HCT116 (cell line): ENCODE measurements around the gene MAMSTR. TPM values are rescaled to one million over a fixed set of nuclear protein-coding genes. Genes with fewer than 3 reads are reported as not detected.

Experiments used
- ATAC-seq: fragments of 200-7000 bp; cut with Tn5 transposase; 2 replicates; pipeline ENCODE4 v1.9.1; 2020; ENCODE audit warnings: mild to moderate bottlenecking, moderate library complexity
- BruUV-seq: library from RNA; stranded (reverse); fragments of 400-500 nt; replicated peaks from 2 replicates; lab custom pipeline; 2021; lab: Mats Ljungman, UMichigan
- CTCF ChIA-PET: fragments of 300-600 bp; sonication (Branson Sonifier 250); formaldehyde crosslinking; loops from one replicate; lab custom pipeline; 2021; ENCODE audit warnings: antibody characterized with exemption; lab: Charles Lee
- POLR2A ChIA-PET: fragments of 300-600, 350-600 bp; sonication (Branson Sonifier 250); formaldehyde crosslinking; loops from one replicate; lab custom pipeline; 2021; ENCODE audit warnings: antibody characterized with exemption; lab: Charles Lee
- RAD21 ChIA-PET, 2 experiments: fragments of 300-600 bp; sonication (Branson Sonifier 250); formaldehyde crosslinking; loops; one replicate each; lab custom pipeline; 2023; ENCODE audit warnings: low total read pairs in 2 of 2; ENCODE audit not compliant: uncharacterized antibody in 2 of 2, unreplicated experiment in 2 of 2, low non-redundant PET in 1 of 2; lab: Charles Lee
- DNase-seq: peaks from one replicate; pipeline ENCODE4 v3.0.0-alpha.2; 2010; ENCODE audit warnings: low read depth, low spot score
- H2AFZ ChIP-seq: fragments of 200-600 bp; shearing (Covaris generic), sonication (generic); 2 replicates; pipeline ENCODE4 v1.6.1; 2017; ENCODE audit warnings: low read depth, mixed run types, mixed read lengths, antibody characterized with exemption, low read length; ENCODE audit not compliant: poor library complexity, severe bottlenecking
- H3K27ac ChIP-seq: 2 replicates; pipeline ENCODE4 v1.5.1; 2012; ENCODE audit warnings: low read depth, low read length
- H3K27me3 ChIP-seq: fragments of 200-600 bp; sonication (generic); 2 replicates; pipeline ENCODE4 v1.6.1; 2016; ENCODE audit warnings: mixed run types, low read length, mixed read lengths; ENCODE audit not compliant: insufficient read depth
- H3K36me3 ChIP-seq, 2 experiments: fragments of 200-500 bp in 1 of 2; fragments of 200-600 bp in 1 of 2; sonication (Bioruptor generic) in 1 of 2; sonication (generic) in 1 of 2; 2 replicates each; pipeline versions ENCODE4 v1.5.1 to v1.6.1; 2014 to 2016; ENCODE audit warnings: low read length in 2 of 2, inconsistent platforms in 1 of 2, mixed read lengths in 1 of 2, mixed run types in 1 of 2; ENCODE audit not compliant: insufficient read depth in 2 of 2, control insufficient read depth in 1 of 2
- H3K4me1 ChIP-seq, 2 experiments: fragments of 200-600 bp in 1 of 2; sonication (generic) in 1 of 2; 2 replicates each; pipeline versions ENCODE4 v1.5.1 to v1.6.1; 2012 to 2017; ENCODE audit warnings: low read length in 2 of 2, inconsistent platforms in 1 of 2, mild to moderate bottlenecking in 1 of 2, mixed read lengths in 1 of 2, mixed run types in 1 of 2, moderate library complexity in 1 of 2; ENCODE audit not compliant: insufficient read depth in 2 of 2, control insufficient read depth in 1 of 2
- H3K4me2 ChIP-seq: fragments of 200-600 bp; sonication (generic); 2 replicates; pipeline ENCODE4 v1.6.1; 2017; ENCODE audit warnings: mixed run types, low read length, mixed read lengths
- H3K4me3 ChIP-seq, 2 experiments: fragments of 200-600 bp in 1 of 2; sonication (generic) in 1 of 2; replicated peaks in 1 of 2; 2 replicates each; pipeline ENCODE4 v1.5.1; 2011 to 2016; ENCODE audit warnings: low read length in 2 of 2, control low read depth in 1 of 2, low read depth in 1 of 2, mild to moderate bottlenecking in 1 of 2, mixed read lengths in 1 of 2, mixed run types in 1 of 2
- H3K79me2 ChIP-seq: fragments of 200-600 bp; sonication (generic); 2 replicates; pipeline ENCODE4 v1.6.1; 2017; ENCODE audit warnings: mild to moderate bottlenecking, mixed run types, low read length, moderate library complexity, mixed read lengths; ENCODE audit not compliant: insufficient read depth
- H3K9ac ChIP-seq: fragments of 200-600 bp; sonication (generic); 2 replicates; pipeline ENCODE4 v1.6.1; 2016; ENCODE audit warnings: low read length, mixed read lengths
- H3K9me2 ChIP-seq: fragments of 200-600 bp; sonication (generic), shearing (Covaris generic); 2 replicates; pipeline ENCODE4 v1.6.1; 2017; ENCODE audit warnings: mixed run types, mild to moderate bottlenecking, moderate library complexity; ENCODE audit not compliant: insufficient read depth
- H3K9me3 ChIP-seq, 2 experiments: fragments of 200-500 bp in 1 of 2; fragments of 200-600 bp in 1 of 2; sonication (Bioruptor generic) in 1 of 2; sonication (generic) in 1 of 2; 2 replicates each; pipeline ENCODE4 v1.6.1; 2014 to 2017; ENCODE audit warnings: low read length in 2 of 2, mixed read lengths in 2 of 2, inconsistent platforms in 1 of 2, low read depth in 1 of 2, mild to moderate bottlenecking in 1 of 2, mixed run types in 1 of 2, moderate library complexity in 1 of 2; ENCODE audit not compliant: control insufficient read depth in 1 of 2, insufficient read depth in 1 of 2
- H4K20me1 ChIP-seq: fragments of 200-600 bp; sonication (generic), shearing (Covaris generic); 2 replicates; pipeline ENCODE4 v1.6.1; 2017; ENCODE audit warnings: mixed run types, mild to moderate bottlenecking, moderate library complexity; ENCODE audit not compliant: insufficient read depth
- CBX3 ChIP-seq: IDR thresholded peaks from 2 replicates; pipeline ENCODE4 v1.6.1; 2012; ENCODE audit warnings: low read depth
- CEBPB ChIP-seq: IDR thresholded peaks from 2 replicates; pipeline ENCODE4 v1.6.1; 2012; ENCODE audit warnings: low read depth
- EGR1 ChIP-seq: IDR thresholded peaks from 2 replicates; pipeline ENCODE4 v1.6.1; 2012; ENCODE audit warnings: low read depth
- ELF1 ChIP-seq: IDR thresholded peaks from 2 replicates; pipeline ENCODE4 v1.6.1; 2012; ENCODE audit warnings: low read depth, borderline replicate concordance
- EZH2 ChIP-seq: fragments of 200-600 bp; sonication (generic); IDR thresholded peaks from 2 replicates; pipeline ENCODE4 v1.6.1; 2017; ENCODE audit warnings: antibody characterized with exemption, mixed run types
- EZH2phosphoT487 ChIP-seq: fragments of 200-600 bp; IDR thresholded peaks from 2 replicates; pipeline ENCODE4 v1.6.1; 2018; ENCODE audit warnings: antibody characterized with exemption, borderline replicate concordance
- FOSL1 ChIP-seq: IDR thresholded peaks from 2 replicates; pipeline ENCODE4 v1.6.1; 2012; ENCODE audit warnings: low read depth
- JUND ChIP-seq: IDR thresholded peaks from 2 replicates; pipeline ENCODE4 v1.6.1; 2012
- POLR2A ChIP-seq: IDR thresholded peaks from 2 replicates; pipeline ENCODE4 v1.7.0; 2011; ENCODE audit warnings: borderline replicate concordance; ENCODE audit not compliant: insufficient read depth, insufficient read length; ENCODE audit errors: extremely low read depth
- POLR2AphosphoS5 ChIP-seq: IDR thresholded peaks from 2 replicates; pipeline ENCODE4 v1.6.1; 2011; ENCODE audit warnings: mild to moderate bottlenecking, low read depth, low read length, moderate library complexity
- SIN3A ChIP-seq: IDR thresholded peaks from 2 replicates; pipeline ENCODE4 v1.6.1; 2012; ENCODE audit warnings: low read depth
- SRF ChIP-seq: IDR thresholded peaks from 2 replicates; pipeline ENCODE4 v1.6.1; 2012; ENCODE audit warnings: low read depth
- TCF7L2 ChIP-seq: IDR thresholded peaks from 2 replicates; pipeline ENCODE4 v1.7.0; 2011; ENCODE audit warnings: borderline replicate concordance, inconsistent platforms; ENCODE audit not compliant: insufficient read depth, insufficient read length; ENCODE audit errors: extremely low read depth
- ZFX ChIP-seq: fragments of 450-650 bp; IDR thresholded peaks from 2 replicates; pipeline ENCODE4 v1.6.1; 2017
- ZNF274 ChIP-seq: fragments of 200-500 bp; sonication (Bioruptor generic); IDR thresholded peaks from 2 replicates; pipeline ENCODE4 v1.6.1; 2014; ENCODE audit warnings: mild to moderate bottlenecking, low read depth, low read length, inconsistent platforms
- intact Hi-C: fragments of 100-400 bp; cut with micrococcal nuclease; formaldehyde crosslinking; loops from 2 replicates; pipeline ENCODE4 v1.10.0; 2022
- total RNA-seq: library from RNA; stranded (reverse); gene quantifications from one replicate; pipeline ENCODE4 v1.2.1, GENCODE V29; 2021; ENCODE audit not compliant: unreplicated experiment
- TF ChIP-seq, protein P1 (sequence below), 3 experiments: fragments of 200-600 bp in 1 of 3; sonication (generic) in 1 of 3; IDR thresholded peaks in 2 of 3; conservative IDR thresholded peaks in 1 of 3; 2 replicates each; pipeline ENCODE4 v1.5.1; 2012 to 2017; ENCODE audit warnings: low read depth in 2 of 3, low read length in 2 of 3, antibody characterized with exemption in 1 of 3, borderline replicate concordance in 1 of 3, control low read depth in 1 of 3, mild to moderate bottlenecking in 1 of 3, mixed read lengths in 1 of 3, mixed run types in 1 of 3, moderate library complexity in 1 of 3; ENCODE audit not compliant: insufficient read depth in 1 of 3
- TF ChIP-seq, protein P2 (sequence below): IDR thresholded peaks from 2 replicates; pipeline ENCODE4 v1.6.1; 2012
- TF ChIP-seq, protein P3 (sequence below): IDR thresholded peaks from 2 replicates; pipeline ENCODE4 v1.6.1; 2011; ENCODE audit warnings: mild to moderate bottlenecking, low read length, moderate library complexity; ENCODE audit not compliant: insufficient replicate concordance; ENCODE audit errors: extremely low read depth
- TF ChIP-seq, protein P4 (sequence below): IDR thresholded peaks from 2 replicates; pipeline ENCODE4 v1.6.1; 2012; ENCODE audit warnings: low read depth

The MAMSTR gene
- total RNA-seq, 1 experiment from 2014 or later, result 1.3 TPM

DNA sequence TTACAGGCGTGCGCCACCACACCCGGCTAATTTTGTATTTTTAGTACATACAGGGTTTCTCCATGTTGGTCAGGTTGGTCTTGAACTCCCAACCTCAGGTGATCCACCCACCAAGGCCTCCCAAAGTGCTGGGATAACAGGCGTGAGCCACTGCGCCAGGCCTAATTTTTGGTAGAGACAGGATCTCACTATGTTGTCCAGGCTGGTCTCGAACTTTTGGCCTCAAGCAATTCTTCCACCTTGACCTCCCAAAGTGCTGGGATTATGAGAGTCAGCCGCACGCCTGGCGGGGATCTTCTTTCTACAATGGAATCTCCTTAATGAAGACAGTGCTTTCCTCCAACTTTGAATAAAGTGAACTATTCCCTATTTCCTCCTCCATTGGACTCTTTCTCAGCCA lies 15.1 kb upstream of the MAMSTR start:
- no peaks in the 10 kb centered on the region for H3K27me3 ChIP-seq
- no peaks in the 10 kb centered on the region for H3K9me2 ChIP-seq
- H3K4me2 ChIP-seq, result no peak overlapping the region
- no peak overlapping the region for H3K9ac ChIP-seq
- intact Hi-C loops, result no loop called here
- no peaks in the 10 kb centered on the region for H3K79me2 ChIP-seq
- BruUV-seq, result no TSS peak
- no peaks in the 10 kb centered on the region for H4K20me1 ChIP-seq
- RAD21 ChIA-PET, result no interaction called here
- H3K9me3 ChIP-seq, result no peaks in the 10 kb centered on the region
- H3K36me3 ChIP-seq, result no peaks in the 10 kb centered on the region
- H3K27ac ChIP-seq, result no peak overlapping the region
- ATAC-seq (no peak), DNase-seq (no peak)
- no peak overlapping the region for H2AFZ ChIP-seq
- POLR2A ChIA-PET, result no interaction called here
- peaks cover 14 to 28% of the 10 kb centered on the region in 2 experiments for H3K4me1 ChIP-seq
- CTCF ChIA-PET, result no interaction called here
- no peak for TF ChIP-seq CBX3
- no peak for TF ChIP-seq JUND
- TF ChIP-seq, protein P1, sequence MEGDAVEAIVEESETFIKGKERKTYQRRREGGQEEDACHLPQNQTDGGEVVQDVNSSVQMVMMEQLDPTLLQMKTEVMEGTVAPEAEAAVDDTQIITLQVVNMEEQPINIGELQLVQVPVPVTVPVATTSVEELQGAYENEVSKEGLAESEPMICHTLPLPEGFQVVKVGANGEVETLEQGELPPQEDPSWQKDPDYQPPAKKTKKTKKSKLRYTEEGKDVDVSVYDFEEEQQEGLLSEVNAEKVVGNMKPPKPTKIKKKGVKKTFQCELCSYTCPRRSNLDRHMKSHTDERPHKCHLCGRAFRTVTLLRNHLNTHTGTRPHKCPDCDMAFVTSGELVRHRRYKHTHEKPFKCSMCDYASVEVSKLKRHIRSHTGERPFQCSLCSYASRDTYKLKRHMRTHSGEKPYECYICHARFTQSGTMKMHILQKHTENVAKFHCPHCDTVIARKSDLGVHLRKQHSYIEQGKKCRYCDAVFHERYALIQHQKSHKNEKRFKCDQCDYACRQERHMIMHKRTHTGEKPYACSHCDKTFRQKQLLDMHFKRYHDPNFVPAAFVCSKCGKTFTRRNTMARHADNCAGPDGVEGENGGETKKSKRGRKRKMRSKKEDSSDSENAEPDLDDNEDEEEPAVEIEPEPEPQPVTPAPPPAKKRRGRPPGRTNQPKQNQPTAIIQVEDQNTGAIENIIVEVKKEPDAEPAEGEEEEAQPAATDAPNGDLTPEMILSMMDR (IDR thresholded peaks at IDR 0.05 in 2 of 3, conservative IDR thresholded peaks at IDR 0.05 in 1 of 3; ENCODE audit: borderline replicate concordance in 1 of 3, insufficient read depth in 1 of 3, low read depth in 2 of 3, low read length in 2 of 3), result no peak
- TF ChIP-seq EGR1, result no peak
- TF ChIP-seq EZH2phosphoT487, result no peak
- no peak for TF ChIP-seq SIN3A
- TF ChIP-seq, protein P2, sequence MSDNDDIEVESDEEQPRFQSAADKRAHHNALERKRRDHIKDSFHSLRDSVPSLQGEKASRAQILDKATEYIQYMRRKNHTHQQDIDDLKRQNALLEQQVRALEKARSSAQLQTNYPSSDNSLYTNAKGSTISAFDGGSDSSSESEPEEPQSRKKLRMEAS, result no peak
- no peak for TF ChIP-seq FOSL1
- TF ChIP-seq TCF7L2, result no peak
- TF ChIP-seq SRF, result no peak
- TF ChIP-seq, protein P3, sequence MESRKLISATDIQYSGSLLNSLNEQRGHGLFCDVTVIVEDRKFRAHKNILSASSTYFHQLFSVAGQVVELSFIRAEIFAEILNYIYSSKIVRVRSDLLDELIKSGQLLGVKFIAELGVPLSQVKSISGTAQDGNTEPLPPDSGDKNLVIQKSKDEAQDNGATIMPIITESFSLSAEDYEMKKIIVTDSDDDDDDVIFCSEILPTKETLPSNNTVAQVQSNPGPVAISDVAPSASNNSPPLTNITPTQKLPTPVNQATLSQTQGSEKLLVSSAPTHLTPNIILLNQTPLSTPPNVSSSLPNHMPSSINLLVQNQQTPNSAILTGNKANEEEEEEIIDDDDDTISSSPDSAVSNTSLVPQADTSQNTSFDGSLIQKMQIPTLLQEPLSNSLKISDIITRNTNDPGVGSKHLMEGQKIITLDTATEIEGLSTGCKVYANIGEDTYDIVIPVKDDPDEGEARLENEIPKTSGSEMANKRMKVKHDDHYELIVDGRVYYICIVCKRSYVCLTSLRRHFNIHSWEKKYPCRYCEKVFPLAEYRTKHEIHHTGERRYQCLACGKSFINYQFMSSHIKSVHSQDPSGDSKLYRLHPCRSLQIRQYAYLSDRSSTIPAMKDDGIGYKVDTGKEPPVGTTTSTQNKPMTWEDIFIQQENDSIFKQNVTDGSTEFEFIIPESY, result no peak
- TF ChIP-seq CEBPB, result no peak
- TF ChIP-seq, protein P4, sequence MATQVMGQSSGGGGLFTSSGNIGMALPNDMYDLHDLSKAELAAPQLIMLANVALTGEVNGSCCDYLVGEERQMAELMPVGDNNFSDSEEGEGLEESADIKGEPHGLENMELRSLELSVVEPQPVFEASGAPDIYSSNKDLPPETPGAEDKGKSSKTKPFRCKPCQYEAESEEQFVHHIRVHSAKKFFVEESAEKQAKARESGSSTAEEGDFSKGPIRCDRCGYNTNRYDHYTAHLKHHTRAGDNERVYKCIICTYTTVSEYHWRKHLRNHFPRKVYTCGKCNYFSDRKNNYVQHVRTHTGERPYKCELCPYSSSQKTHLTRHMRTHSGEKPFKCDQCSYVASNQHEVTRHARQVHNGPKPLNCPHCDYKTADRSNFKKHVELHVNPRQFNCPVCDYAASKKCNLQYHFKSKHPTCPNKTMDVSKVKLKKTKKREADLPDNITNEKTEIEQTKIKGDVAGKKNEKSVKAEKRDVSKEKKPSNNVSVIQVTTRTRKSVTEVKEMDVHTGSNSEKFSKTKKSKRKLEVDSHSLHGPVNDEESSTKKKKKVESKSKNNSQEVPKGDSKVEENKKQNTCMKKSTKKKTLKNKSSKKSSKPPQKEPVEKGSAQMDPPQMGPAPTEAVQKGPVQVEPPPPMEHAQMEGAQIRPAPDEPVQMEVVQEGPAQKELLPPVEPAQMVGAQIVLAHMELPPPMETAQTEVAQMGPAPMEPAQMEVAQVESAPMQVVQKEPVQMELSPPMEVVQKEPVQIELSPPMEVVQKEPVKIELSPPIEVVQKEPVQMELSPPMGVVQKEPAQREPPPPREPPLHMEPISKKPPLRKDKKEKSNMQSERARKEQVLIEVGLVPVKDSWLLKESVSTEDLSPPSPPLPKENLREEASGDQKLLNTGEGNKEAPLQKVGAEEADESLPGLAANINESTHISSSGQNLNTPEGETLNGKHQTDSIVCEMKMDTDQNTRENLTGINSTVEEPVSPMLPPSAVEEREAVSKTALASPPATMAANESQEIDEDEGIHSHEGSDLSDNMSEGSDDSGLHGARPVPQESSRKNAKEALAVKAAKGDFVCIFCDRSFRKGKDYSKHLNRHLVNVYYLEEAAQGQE, result no peak
- no peak for TF ChIP-seq EZH2
- no peak for TF ChIP-seq ZFX
- no peak for TF ChIP-seq ELF1
- TF ChIP-seq POLR2A, result no peak
- no peak for TF ChIP-seq ZNF274
- no peak for TF ChIP-seq POLR2AphosphoS5
- no peak overlapping the region for H3K4me3 ChIP-seq
